ENCODE data around the gene MTHFSD.

The MTHFSD gene

DNA sequence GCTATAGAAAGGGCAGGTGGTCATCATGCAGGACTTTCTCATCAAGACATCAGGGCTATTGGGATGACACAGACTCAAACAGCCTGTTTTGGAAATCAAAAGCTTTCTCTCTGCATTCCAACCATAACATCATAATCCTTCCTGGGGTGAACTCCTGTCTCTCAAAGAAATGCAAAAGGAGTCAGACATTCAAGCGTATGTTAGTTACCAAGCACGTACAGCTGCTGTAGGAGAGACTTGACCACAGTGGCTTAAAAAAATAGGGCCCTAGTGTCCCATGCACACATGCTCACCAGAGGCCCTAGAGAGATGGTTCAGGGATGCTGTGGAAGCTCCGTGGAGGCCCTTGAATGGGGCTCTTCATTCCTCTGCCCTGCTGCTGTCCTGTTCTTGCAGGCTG lies 69.3 kb downstream of the MTHFSD start:
- Histone ChIP-seq H3K4me3 (no peak overlapping the region), H4K20me1 (peaks cover 0 to 9% (median 0%) of the 10 kb centered on the region in 11 experiments; a peak in 4 of 22 replicates), H3K9ac (no peak overlapping the region), H3K9me3 (replicated peaks in 1 of 11) (peaks cover 15 to 26% (median 19%) of the 10 kb centered on the region in 11 experiments), H3K36me3 (no peaks in the 10 kb centered on the region), H3K4me2 (no peak overlapping the region), H3K27me3 (peaks cover 34 to 70% (median 55%) of the 10 kb centered on the region in 11 experiments; a peak in 21 of 22 replicates), H3K4me1 (no peaks in the 10 kb centered on the region), H3K27ac (no peak overlapping the region)
- TF ChIP-seq Cebpa-rat (IDR thresholded peaks at IDR 0.05): no peak

DNA sequence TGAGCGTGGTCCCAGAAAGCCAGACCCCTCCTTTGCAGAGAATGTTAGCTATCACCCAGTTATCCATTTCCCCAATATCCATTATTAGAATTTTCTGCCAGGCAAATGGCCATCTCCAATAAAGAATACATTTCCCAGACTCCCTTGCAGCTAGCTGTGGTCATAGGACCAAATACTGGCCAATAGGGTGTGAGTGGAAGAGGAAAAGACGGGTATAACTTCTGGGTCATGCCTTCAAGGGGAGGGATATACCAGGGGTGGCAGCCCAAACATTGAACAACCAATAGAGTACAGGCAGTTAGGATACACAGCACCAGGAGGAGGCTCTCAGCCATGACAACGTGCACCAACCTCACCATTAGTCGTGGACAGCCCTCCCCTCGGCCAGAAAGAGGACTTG lies 70.8 kb downstream of the MTHFSD start:
- Histone ChIP-seq H3K27ac (no peak overlapping the region), H3K9me3 (replicated peaks in 1 of 11) (peaks cover 15 to 22% (median 19%) of the 10 kb centered on the region in 11 experiments), H3K36me3 (no peaks in the 10 kb centered on the region), H3K4me1 (no peaks in the 10 kb centered on the region), H3K27me3 (peaks cover 21 to 59% (median 40%) of the 10 kb centered on the region in 11 experiments; a peak in 18 of 22 replicates), H3K4me2 (no peak overlapping the region), H3K9ac (no peak overlapping the region), H4K20me1 (peaks cover 0 to 11% (median 0%) of the 10 kb centered on the region in 11 experiments; a peak in 4 of 22 replicates), H3K4me3 (no peak overlapping the region)
- no peak for TF ChIP-seq Cebpa-rat (IDR thresholded peaks at IDR 0.05)

DNA sequence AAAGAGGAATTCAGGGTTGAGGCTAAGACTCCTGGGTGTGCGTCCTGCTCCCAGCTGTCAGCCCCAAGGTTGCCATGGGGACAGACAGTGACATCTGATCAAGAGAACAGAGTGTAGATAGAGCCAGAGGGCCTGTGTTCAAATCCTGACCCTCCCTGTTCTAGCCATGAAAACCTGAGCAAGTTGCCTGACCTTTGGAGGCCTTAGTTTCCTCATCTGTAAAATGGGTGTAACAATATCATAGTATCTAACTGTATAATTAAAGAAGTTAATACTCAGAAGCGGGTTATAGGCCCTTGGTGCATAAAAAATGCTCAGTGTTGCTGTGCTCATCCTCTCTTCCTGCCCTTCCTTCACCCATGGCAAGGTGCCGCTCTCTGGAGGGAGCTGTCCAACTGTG lies 73.4 kb downstream of the MTHFSD start:
- no peaks in the 10 kb centered on the region for H3K4me1 ChIP-seq
- H3K4me3 ChIP-seq: no peak overlapping the region
- no peaks in the 10 kb centered on the region for H3K36me3 ChIP-seq
- no peak overlapping the region for H3K4me2 ChIP-seq
- H3K27ac ChIP-seq: no peak overlapping the region
- H3K27me3 ChIP-seq: peaks cover 7 to 35% (median 18%) of the 10 kb centered on the region in 11 experiments; a peak in 12 of 22 replicates
- peaks cover 0 to 16% (median 0%) of the 10 kb centered on the region in 11 experiments; a peak in 3 of 22 replicates for H4K20me1 ChIP-seq
- H3K9me3 ChIP-seq (replicated peaks in 1 of 11): peaks cover 15 to 20% (median 19%) of the 10 kb centered on the region in 11 experiments
- no peak overlapping the region for H3K9ac ChIP-seq
- TF ChIP-seq Cebpa-rat (IDR thresholded peaks at IDR 0.05): no peak

DNA sequence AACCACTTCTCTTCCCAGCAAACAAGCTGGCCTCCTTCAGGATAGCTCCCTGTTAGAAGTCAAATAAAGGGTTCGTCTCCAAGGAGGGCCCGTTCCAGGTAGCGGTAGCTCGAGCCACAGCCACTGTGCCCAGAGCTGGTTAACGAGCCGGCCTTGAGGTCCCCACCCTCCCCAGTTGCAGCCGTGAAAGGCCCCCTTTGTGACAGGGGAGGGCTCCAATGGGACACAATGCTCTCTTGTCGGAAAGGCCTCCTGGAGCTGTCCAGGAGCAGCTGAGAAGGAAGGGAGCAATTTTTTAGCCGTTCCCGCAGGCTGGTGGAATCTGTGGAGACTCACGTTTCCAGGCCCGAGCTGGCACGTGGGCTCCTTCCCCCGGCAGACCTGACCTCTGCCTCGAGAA lies 74.6 kb downstream of the MTHFSD start:
- Histone ChIP-seq H4K20me1 (peaks cover 0 to 16% (median 0%) of the 10 kb centered on the region in 11 experiments; a peak in 3 of 22 replicates), H3K27me3 (peaks cover 5 to 24% (median 12%) of the 10 kb centered on the region in 11 experiments; a peak in 11 of 22 replicates), H3K4me3 (no peak overlapping the region), H3K27ac (no peak overlapping the region), H3K36me3 (no peaks in the 10 kb centered on the region), H3K4me1 (no peaks in the 10 kb centered on the region), H3K4me2 (no peak overlapping the region), H3K9ac (no peak overlapping the region), H3K9me3 (replicated peaks in 1 of 11) (peaks cover 15 to 20% (median 19%) of the 10 kb centered on the region in 11 experiments)
- TF ChIP-seq Cebpa-rat (IDR thresholded peaks at IDR 0.05): no peak

All from BLaER1 treated with 17β-estradiol and CSF1 and Interleukin-3, amounts not matched to agents 10 nM and 100 nM (cell line).